Right lung (tissue), 5 donors: ENCODE measurements around the gene TMEM131. TPM values are rescaled to one million over a fixed set of nuclear protein-coding genes. Genes with fewer than 3 reads are reported as not detected.
"Not testable (repeated sequence)": the region's sequence is repeated elsewhere in the genome, so short reads cannot be mapped to it uniquely, and the experiment has no call there.

Source experiments
- DNase-seq, 2 donors: peaks; one replicate each; pipeline ENCODE4 v3.0.0-alpha.2; 2013
- polyA plus RNA-seq, 5 donors: library from polyadenylated mRNA; unstranded; fragments of 120-200 nt; gene quantifications; one replicate each; pipeline versions ENCODE4 v1.2.1 to v1.2.3, GENCODE V29; 2013; ENCODE audit warnings: inconsistent platforms in 1 of 5, low replicate concordance in 1 of 5; ENCODE audit not compliant: insufficient read length in 5 of 5, insufficient read depth in 1 of 5

TMEM131 gene
- polyA plus RNA-seq, 5 donors, result 41.3 to 50.1 (median 46.7) TPM

DNA sequence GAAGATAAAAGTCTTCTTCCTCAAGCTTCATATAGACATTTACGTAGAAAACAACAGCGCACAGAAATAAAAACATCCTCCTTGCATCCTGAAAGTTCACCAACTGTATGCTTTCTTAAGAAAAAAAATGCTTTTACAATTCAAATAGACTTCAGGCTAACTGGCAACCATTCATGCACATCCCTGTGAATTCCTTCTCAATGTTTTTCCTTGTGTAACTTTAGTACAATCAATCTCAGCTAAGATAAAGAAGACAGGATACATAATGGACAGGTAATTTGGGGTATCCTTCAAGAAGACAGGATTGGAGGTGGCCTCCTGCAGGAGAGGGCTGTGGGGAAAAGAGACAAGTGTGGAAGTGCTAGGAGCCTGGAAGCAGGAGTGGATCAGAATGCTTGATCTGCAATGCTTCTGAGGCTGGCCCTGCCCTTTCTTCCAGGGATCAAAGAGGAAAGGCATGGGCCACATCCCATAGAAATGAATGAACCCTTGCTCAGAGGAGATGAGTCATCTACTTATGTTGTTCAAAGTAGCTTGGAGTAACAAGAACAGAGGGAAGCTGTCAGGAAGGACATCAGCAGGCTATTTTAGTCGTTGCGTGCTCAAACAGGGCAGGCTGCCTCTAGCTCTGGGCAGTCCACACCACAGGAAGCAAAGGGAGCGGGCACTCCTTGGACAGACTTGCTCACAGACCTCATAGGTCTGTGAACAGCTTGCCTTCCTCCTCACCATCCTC is 126.6 kb downstream of the TMEM131 start:
- no peak for DNase-seq

- DNase-seq, result no peak
These were observed 131.9 kb downstream of the TMEM131 start for GRCh38 chr2:97863829-97864228.

GRCh38 chr2:97861177-97861576 is 134.6 kb downstream of the TMEM131 start:
- DNase-seq, result no peak

DNA sequence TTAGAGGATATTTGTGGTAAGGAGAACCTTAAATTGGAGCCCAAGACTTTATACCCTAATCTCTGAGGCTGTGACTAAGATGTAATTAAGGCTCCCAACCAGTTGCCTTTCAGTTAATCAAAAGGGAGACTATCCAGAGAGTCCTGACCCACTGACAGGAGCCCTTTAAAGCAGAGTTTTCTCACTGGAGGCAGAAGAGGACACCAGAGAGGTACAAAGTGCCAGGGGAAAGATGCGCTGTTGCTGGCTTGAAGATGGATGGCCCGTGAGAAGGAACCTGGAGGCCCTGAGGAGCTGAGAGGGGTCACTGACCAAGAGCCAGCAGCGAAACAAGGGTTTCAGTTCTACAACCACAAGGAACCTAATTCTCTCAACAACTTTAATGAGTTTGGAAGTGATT is 137.3 kb downstream of the TMEM131 start:
- no peak for DNase-seq

DNA sequence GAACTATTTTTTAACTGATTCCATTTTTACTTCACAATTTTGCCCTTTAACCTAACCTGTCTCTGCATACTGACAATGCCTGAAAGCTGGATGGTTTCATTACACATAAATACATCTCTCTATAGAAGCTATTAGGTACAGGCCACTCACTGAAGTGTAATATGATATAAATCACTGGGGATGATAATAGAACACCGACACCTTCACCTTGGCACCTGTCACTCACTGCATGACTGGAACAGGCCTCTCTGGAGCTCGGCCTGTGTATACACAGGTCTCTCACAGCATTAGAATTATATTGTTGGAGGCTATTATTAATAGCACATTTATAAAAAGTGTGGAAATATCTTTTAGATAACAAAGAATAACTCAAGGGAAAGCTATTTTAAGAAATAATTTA is 138.2 kb downstream of the TMEM131 start:
- DNase-seq, result no peak

GRCh38 chr2:97853057-97853456 is 142.7 kb downstream of the TMEM131 start:
- DNase-seq, result not testable (repeated sequence)

DNA sequence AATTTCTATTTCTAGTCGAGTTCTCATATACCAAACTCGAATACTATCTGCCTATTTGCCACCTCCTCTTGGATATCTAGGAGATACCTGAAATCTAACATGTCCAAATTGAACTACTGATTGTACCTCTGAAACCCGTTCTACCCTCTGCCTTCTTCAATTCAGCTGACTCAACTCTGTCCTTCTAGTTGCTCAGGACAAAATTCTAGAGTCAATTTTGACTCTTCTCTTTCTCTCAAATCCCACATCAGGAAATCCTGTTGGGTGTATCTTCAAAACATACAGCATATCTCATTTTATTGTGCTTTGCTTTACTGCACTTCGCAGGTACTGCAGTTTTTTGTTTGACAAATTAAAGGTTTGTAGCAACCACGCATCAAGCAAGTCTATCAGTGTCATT is 144.6 kb downstream of the TMEM131 start:
- DNase-seq, result no peak

DNA sequence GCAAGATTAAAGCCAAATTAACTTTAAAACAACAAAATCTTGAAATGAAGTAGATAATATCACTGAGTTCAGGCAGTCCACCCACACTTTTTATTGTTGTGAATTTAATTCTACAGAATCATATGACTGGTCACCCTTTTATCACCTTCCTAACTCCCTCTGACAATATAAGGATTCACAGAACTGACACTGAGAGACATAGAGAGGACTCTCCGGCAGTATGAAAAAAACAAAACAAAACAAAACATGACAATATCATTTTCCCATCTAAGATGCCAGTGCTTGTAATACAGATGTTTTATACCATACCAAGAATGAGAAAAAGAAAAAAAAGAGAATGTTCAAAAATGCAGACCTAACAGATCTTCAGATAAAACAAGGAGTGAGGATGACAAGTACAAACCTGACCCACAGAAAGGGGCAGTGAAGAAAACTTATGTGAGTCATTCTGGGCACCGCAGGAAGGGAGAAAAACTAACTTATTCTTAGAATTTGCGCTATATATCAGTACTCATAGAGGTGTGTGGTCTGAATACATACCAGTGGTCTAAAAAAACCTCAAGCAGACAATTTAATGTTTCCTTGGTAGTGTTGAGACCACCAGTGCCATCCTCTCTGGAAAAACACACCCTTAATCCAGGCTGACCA is 145.7 kb downstream of the TMEM131 start:
- no peak for DNase-seq

DNA sequence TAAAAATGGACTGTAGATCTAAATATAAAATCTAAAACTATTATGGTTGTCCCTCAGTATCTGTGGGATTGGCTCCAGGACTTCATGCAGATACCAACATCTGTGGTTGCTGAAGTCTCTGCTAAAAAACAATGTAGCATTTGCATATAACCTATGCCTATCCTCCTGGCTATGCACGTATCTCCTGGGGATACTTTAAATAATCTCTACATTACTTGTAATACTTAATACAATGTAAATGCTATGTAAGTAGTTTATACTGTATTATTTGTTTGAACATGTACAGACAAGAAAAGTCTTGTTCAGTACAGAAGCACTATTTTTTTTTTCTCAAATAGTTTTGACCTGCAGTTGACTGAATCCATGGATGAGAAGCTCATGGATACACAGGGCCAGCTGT is 147.4 kb downstream of the TMEM131 start:
- no peak for DNase-seq

- DNase-seq, result not testable (repeated sequence)
These were observed 149.0 kb downstream of the TMEM131 start for GRCh38 chr2:97846716-97847115.

- no peak for DNase-seq
These were observed 149.9 kb downstream of the TMEM131 start for GRCh38 chr2:97845818-97846217.

DNA sequence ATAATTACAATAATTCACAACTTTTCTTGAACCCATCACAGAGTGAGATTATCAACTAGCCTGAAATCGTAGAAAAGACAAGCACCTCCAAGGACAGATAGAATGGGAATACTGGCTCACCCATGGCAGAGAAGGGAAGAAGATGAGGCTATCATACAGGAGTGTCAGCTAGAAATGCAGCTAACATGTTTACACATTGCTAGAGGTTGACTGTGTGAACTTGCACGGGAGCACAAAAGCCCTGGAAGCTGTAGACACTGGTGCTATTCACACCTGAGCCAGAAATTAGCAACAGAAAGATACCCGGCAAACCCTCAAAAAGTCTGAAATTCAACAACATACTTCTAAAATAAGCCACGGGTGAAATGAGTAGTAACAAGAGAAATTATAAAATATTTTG is 150.6 kb downstream of the TMEM131 start:
- DNase-seq, result no peak

GRCh38 chr2:97844311-97844859 is 151.4 kb downstream of the TMEM131 start:
- no peak for DNase-seq

DNA sequence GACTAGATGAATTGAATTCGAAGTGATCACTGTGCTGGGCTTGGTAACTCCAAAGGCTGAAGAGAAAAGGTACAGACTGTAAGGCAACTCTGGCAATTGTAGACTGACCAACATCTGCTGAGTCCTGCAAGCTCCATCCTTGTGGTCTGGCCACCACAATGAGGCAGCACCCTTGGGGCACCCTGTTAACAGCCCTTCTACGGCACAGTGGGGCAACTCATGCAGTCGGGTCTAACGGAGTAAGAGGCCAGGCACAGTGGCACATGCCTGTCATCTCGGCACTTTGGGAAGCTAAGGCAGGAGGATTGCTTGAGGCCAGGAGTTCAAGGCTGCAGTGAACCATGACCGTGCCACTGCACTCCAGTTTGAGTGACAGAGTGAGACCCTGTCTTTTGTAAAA is 155.6 kb downstream of the TMEM131 start:
- no peak for DNase-seq

DNA sequence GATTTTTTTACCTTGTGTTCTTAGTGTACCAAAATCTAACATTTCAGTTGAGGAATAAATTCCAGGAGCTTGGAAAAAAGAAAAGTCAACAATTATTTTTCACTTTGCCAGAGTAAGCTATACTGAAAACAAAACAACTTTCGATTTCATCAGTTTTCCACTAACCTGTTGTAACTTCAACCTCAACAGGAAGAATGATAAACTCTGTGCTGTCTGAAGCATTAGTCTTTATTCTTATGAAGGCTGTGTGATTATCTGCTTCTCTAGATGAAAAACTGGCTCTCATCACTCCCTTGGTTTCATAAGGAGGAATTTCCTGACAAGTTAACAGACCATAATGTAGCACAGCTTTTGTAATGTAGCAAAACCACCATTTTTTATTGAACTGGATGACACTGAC is 161.1 kb downstream of the TMEM131 start:
- no peak for DNase-seq

- DNase-seq, result no peak
These were observed 164.6 kb downstream of the TMEM131 start for GRCh38 chr2:97831121-97831520.

DNA sequence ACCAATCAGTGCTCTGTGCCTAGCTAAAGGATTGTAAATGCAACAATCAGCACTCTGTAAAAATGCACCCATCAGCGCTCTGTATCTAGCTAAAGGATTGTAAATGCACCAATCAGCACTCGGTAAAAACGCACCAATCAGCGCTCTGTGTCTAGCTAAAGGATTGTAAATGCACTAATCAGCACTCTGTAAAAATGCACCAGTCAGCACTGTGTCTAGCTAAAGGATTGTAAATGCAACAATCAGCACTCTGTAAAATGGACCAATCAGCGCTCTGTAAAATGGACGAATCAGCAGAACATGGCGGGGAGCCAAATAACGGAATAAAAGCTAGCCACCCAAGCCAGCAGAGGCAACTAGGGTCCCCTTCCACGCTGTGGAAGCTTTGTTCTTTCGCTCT is 166.5 kb downstream of the TMEM131 start:
- DNase-seq, result not testable (repeated sequence)

- not testable (repeated sequence) for DNase-seq
These were observed 168.7 kb downstream of the TMEM131 start for GRCh38 chr2:97827013-97827412.

DNA sequence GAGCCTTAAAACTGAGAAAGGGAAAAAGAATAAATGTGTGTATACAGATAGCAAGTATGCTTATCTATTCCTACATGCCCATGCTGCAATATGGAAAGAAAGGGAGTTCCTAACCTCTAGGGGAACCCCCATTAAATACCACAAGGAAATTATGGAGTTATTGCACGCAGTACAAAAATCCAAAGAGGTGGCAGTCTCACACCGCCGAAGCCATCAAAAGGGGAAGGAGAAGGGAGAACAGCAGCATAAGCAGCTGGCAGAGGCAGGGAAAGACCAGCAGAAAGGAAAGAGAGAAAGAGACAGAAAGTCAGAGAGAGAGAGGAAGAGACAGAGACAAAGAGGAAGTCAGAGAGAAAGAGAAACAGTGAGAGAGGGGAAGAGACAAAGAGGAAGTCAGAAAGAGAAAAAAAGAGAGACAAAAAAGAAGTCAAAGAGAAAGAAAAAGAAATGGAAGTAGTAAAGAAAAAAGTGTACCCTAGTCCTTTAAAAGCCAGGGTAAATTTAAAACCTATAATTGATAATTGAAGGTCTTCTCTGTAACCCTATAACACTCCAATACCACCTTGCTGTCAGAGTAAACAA is 169.4 kb downstream of the TMEM131 start:
- DNase-seq, result not testable (repeated sequence)

DNA sequence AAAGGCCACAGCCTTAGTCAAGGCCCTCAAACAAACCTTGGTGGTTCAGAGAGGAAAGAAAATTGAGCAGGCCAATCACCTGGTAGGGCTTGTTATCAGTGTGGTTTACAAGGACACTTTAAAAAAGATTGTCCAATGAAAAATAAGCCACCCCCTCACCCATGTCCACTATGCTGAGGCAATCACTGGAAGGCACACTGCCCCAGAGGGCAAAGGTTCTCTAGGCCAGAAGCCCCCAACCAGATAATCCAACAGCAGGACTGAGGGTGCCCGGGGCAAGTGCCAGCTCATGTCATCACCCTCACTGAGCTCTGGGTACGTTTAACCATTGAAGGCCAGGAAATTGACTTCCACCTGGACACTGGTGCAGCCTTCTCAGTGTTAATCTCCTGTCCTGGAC is 171.7 kb downstream of the TMEM131 start:
- DNase-seq, result not testable (repeated sequence)

DNA sequence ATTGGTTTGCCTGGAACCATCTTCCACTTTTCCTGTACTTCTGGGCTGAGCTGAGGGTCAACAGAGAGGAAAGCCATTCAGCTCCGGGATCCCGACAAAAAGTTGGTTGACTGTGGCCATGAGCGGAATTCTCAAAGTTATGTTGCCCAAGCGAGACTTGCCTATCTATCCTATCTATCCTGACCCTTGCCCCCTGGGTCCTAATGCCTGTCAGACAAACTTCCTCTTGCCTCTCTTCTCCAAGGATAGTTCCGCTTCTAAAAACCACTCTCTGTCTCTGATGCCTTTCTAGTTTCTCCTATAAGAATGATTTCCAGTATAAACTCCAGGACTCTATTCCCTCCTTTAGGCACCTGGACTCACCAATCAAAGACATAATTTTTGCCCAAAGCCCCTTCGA is 173.9 kb downstream of the TMEM131 start:
- DNase-seq, result not testable (repeated sequence)

- no peak for DNase-seq
These were observed 176.0 kb downstream of the TMEM131 start for GRCh38 chr2:97819754-97820153.

GRCh38 chr2:97816411-97816810 is 179.3 kb downstream of the TMEM131 start:
- DNase-seq, result no peak
